COR-L47 (cell line): Measurements from ENCODE around the gene NDUFS4.
"Not testable (repeated sequence)": the region's sequence is repeated elsewhere in the genome, so short reads cannot be mapped to it uniquely, and the experiment has no call there.

Experiments used
- DNase-seq: peaks from one replicate; lab custom pipeline; 2025; lab: John Stamatoyannopoulos, UW

NDUFS4 gene

GRCh38 chr5:53560506-53561191 is at the start of gene NDUFS4:
NDUFS4 (plus strand) TSS chr5:53560639; CDS start chr5:53560663, 24 bp downstream.
- DNase-seq, result peak; percentile 70

GRCh38 chr5:53512539-53512938 is 47.9 kb upstream of the NDUFS4 start:
- no peak for DNase-seq

- DNase-seq, result no peak
Measured at GRCh38 chr5:53515988-53516387, 44.5 kb upstream of the NDUFS4 start.

- DNase-seq, result no peak
Measured at GRCh38 chr5:53520813-53521212, 39.6 kb upstream of the NDUFS4 start.

GRCh38 chr5:53537711-53538110 is 22.7 kb upstream of the NDUFS4 start:
- no peak for DNase-seq

- DNase-seq, result not testable (repeated sequence)
Measured at GRCh38 chr5:53540739-53541138, 19.7 kb upstream of the NDUFS4 start.

- no peak for DNase-seq
Measured at GRCh38 chr5:53541859-53542258, 18.6 kb upstream of the NDUFS4 start.

- DNase-seq, result no peak
Measured at GRCh38 chr5:53542926-53543325, 17.5 kb upstream of the NDUFS4 start.

- no peak for DNase-seq
Measured at GRCh38 chr5:53543401-53543800, 17.0 kb upstream of the NDUFS4 start.

- DNase-seq, result no peak
Measured at GRCh38 chr5:53545744-53546143, 14.7 kb upstream of the NDUFS4 start.

- no peak for DNase-seq
Measured at GRCh38 chr5:53547226-53547625, 13.2 kb upstream of the NDUFS4 start.

- not testable (repeated sequence) for DNase-seq
Measured at GRCh38 chr5:53548501-53548900, 11.9 kb upstream of the NDUFS4 start.

- no peak for DNase-seq
Measured at GRCh38 chr5:53549792-53550191, 10.6 kb upstream of the NDUFS4 start.

- DNase-seq, result no peak
Measured at GRCh38 chr5:53552561-53552960, 7.9 kb upstream of the NDUFS4 start.

GRCh38 chr5:53554444-53554843 is 6.0 kb upstream of the NDUFS4 start:
- DNase-seq, result no peak

GRCh38 chr5:53555160-53555559 is 5.3 kb upstream of the NDUFS4 start:
- DNase-seq, result no peak

GRCh38 chr5:53556001-53556400 is 4.4 kb upstream of the NDUFS4 start:
- DNase-seq, result no peak

GRCh38 chr5:53557386-53557785 is 3.1 kb upstream of the NDUFS4 start:
- no peak for DNase-seq

GRCh38 chr5:53558966-53559365 is 1.5 kb upstream of the NDUFS4 start:
- no peak for DNase-seq

- DNase-seq, result no peak
Measured at GRCh38 chr5:53560028-53560427, 411 bp upstream of the NDUFS4 start.

GRCh38 chr5:53568401-53568800 is 8.0 kb downstream of the NDUFS4 start:
- no peak for DNase-seq

- DNase-seq, result no peak
Measured at GRCh38 chr5:53568871-53569270, 8.4 kb downstream of the NDUFS4 start.

- no peak for DNase-seq
Measured at GRCh38 chr5:53569453-53569852, 9.0 kb downstream of the NDUFS4 start.

- no peak for DNase-seq
Measured at GRCh38 chr5:53571403-53571802, 11.0 kb downstream of the NDUFS4 start.
